Non-pigmented ciliary epithelial cell (primary cell): ENCODE data around the gene C10orf67.
"Not testable (repeated sequence)": the region's sequence is repeated elsewhere in the genome, so short reads cannot be mapped to it uniquely, and the experiment has no call there.

Experiments used
- DNase-seq: peaks from one replicate; pipeline ENCODE4 v3.0.0-alpha.2; 2010; ENCODE audit warnings: low read depth

C10orf67 gene

GRCh38 chr10:23263441-23264164, 81.0 kb downstream of the C10orf67 start:
- DNase-seq: no peak

- no peak for DNase-seq
These were observed 81.7 kb downstream of the C10orf67 start for GRCh38 chr10:23262928-23263327.

GRCh38 chr10:23258516-23258915, 86.1 kb downstream of the C10orf67 start:
- DNase-seq: no peak

- no peak for DNase-seq
These were observed 90.8 kb downstream of the C10orf67 start for GRCh38 chr10:23253780-23254179.

GRCh38 chr10:23252859-23253258, 91.7 kb downstream of the C10orf67 start:
- DNase-seq: not testable (repeated sequence)

GRCh38 chr10:23241779-23242178, 102.8 kb downstream of the C10orf67 start:
- not testable (repeated sequence) for DNase-seq

- no peak for DNase-seq
These were observed 106.6 kb downstream of the C10orf67 start for GRCh38 chr10:23238015-23238414.

GRCh38 chr10:23230582-23230981, 114.0 kb downstream of the C10orf67 start:
- DNase-seq: no peak

GRCh38 chr10:23217471-23217870, 127.1 kb downstream of the C10orf67 start:
- DNase-seq: no peak

GRCh38 chr10:23205972-23206642, 138.5 kb downstream of the C10orf67 start:
- DNase-seq: no peak

- no peak for DNase-seq
These were observed 139.8 kb downstream of the C10orf67 start for GRCh38 chr10:23204773-23205172.

- DNase-seq: no peak
These were observed 140.9 kb downstream of the C10orf67 start for GRCh38 chr10:23203369-23204325.

- no peak for DNase-seq
These were observed 141.8 kb downstream of the C10orf67 start for GRCh38 chr10:23202779-23203178.

GRCh38 chr10:23201837-23202236, 142.8 kb downstream of the C10orf67 start:
- no peak for DNase-seq

GRCh38 chr10:23200997-23201652, 143.5 kb downstream of the C10orf67 start:
- DNase-seq: no peak

- no peak for DNase-seq
These were observed 144.0 kb downstream of the C10orf67 start for GRCh38 chr10:23200586-23200985.

GRCh38 chr10:23199768-23200511, 144.7 kb downstream of the C10orf67 start:
- DNase-seq: no peak

GRCh38 chr10:23198940-23199767, 145.4 kb downstream of the C10orf67 start:
- no peak for DNase-seq

- no peak for DNase-seq
These were observed 146.0 kb downstream of the C10orf67 start for GRCh38 chr10:23198610-23198939.

- DNase-seq: no peak
These were observed 147.2 kb downstream of the C10orf67 start for GRCh38 chr10:23197416-23197861.
